Stimulated activated CD4-positive, alpha-beta T cell treated with anti-CD3 and anti-CD28 coated beads, Interleukin-15, amount 100 ng/mL, for 24 hours (primary cell): ENCODE results near the gene OR1K1.
"Not testable (repeated sequence)": the region's sequence is repeated elsewhere in the genome, so short reads cannot be mapped to it uniquely, and the experiment has no call there.

Experiments
- DNase-seq: peaks from one replicate; pipeline ENCODE4 v3.0.0-alpha.2; 2020

OR1K1 gene, protein sequence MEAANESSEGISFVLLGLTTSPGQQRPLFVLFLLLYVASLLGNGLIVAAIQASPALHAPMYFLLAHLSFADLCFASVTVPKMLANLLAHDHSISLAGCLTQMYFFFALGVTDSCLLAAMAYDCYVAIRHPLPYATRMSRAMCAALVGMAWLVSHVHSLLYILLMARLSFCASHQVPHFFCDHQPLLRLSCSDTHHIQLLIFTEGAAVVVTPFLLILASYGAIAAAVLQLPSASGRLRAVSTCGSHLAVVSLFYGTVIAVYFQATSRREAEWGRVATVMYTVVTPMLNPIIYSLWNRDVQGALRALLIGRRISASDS

DNA sequence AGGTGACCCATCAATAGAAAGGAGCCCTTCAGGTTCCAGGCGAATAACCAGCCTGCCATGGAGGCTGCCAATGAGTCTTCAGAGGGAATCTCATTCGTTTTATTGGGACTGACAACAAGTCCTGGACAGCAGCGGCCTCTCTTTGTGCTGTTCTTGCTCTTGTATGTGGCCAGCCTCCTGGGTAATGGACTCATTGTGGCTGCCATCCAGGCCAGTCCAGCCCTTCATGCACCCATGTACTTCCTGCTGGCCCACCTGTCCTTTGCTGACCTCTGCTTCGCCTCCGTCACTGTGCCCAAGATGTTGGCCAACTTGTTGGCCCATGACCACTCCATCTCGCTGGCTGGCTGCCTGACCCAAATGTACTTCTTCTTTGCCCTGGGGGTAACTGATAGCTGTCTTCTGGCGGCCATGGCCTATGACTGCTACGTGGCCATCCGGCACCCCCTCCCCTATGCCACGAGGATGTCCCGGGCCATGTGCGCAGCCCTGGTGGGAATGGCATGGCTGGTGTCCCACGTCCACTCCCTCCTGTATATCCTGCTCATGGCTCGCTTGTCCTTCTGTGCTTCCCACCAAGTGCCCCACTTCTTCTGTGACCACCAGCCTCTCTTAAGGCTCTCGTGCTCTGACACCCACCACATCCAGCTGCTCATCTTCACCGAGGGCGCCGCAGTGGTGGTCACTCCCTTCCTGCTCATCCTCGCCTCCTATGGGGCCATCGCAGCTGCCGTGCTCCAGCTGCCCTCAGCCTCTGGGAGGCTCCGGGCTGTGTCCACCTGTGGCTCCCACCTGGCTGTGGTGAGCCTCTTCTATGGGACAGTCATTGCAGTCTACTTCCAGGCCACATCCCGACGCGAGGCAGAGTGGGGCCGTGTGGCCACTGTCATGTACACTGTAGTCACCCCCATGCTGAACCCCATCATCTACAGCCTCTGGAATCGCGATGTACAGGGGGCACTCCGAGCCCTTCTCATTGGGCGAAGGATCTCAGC lies at the start of gene OR1K1:
OR1K1 (plus strand) TSS at position 58 of the 995 bp plus-strand sequence; CDS start at position 58, 0 bp downstream.
- no peak for DNase-seq

DNA sequence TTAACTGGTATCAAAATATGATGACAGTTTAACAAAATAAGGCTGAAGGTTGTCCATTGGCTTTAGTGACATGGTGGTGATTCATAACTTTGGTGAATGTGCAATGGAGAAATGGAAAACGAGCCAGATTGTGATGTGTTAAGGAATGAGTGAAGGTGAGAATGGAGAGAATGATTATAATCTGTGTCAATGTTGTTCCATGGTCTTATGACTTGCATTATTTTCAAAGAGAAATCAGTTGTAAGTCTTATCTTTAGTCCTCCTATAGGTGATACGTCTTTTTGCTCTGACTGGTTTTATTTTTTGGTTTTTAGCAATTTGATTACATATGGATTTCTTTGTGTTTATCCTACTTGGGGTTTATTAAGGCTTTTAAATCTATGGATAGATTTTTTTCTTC lies 45.1 kb upstream of the OR1K1 start:
- no peak for DNase-seq

DNA sequence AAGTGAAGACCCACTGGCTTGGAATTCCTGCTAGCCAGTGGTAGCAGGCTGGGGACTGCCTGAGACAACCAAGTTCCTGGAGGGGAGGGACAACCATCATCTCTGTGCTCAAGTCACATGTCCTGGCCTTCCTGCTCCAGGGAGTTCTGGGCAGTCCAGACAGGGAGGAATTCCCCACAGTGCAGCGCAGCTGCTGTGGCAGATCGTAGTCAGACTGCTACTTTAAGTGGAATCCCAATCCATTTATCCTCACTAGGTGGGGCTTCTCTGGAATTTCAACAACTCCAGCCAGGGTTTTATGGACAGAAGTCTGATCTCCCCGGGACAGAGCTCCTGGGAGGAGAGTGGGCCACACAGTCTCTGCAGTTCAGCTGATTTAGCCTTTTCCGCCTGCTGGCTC lies 32.1 kb upstream of the OR1K1 start:
- no peak for DNase-seq

DNA sequence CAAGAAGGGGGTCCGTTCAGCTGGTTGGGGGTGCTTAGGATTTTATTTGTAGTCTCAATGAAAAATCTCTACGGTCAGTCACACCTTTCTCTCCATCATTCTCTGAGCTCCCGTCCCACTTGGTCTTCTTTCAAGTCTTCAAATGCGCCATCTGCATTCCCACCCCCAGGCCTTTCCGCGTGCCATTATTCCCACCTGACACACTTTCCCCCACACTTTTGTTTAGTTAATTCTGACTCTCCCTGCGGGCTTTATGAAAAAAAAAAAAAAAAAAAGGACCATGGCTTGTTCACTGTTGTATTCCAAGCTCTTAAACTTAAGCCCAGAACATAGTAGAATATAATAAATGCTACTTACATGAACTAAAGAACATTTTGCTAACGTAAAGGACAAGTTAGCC lies 22.9 kb upstream of the OR1K1 start:
- DNase-seq = no peak

DNA sequence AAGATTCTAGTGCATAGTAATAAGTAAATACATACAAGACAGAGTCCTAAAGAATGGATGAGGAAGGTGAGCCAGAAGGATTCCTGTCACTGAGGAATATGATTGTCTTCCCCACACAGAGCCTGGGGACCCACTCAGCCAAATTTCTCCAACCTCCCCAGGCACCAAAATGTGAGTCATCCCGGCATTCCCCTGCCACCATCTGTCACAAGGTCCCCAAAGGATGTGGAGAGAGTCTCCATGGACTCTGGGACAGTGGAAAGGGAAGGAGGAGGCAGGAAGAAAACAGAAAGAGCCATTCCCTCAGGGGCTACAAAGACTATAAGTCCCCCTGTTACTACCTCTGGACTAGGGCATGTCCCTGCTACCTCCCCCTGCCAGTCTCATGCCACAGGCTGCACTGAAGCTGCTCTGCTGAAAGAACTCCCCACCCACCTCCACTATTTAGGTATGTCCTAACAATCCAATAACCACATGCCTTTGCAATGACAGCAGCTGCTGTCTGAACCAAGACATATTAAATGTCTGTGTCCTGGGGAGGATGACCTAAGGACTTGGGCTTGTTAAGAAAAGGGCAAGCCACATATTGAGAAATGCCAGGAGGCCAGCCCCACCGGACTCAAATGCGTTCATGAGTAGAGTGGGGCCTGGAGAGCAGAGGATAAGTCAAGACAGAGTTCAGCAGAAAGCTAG lies 21.8 kb upstream of the OR1K1 start:
- DNase-seq = no peak

DNA sequence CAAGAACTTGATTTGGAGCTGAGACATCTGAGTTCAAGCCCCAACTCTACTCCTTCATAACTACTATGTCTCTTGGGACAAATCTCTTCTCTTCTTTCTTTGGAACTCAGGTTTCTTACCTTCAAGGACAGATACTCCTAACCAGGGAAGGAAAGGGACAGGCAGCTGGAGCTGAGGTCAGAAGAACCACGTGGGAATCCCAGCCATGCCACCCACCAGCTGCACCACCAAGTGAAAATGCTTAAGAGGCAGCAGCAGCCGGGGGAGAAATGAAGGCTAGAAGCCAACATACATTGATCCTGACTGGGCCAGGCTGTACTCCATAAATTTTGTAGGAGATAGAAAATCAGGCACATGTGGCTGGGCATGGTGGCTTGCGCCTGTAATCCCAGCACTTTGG lies 20.7 kb upstream of the OR1K1 start:
- DNase-seq = no peak

DNA sequence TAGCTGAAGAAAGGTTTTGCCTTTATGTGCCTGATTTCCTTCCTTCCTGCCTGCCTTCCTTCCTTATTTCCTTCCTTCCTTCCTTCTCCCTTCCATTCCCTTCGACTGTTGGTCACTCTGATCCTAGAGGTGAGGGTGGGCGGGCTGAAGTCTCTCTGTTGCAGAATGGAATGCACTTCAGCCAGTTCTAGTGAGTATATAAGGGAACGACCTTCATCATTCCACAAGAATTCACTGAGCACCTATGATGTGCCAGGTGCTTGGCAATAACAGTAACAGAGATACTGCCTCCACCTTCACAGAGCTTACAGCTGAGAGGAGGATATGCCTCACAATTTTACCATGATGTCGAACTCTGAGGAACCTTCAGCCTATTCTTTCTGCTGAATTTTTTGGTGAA lies 19.9 kb upstream of the OR1K1 start:
- no peak for DNase-seq

DNA sequence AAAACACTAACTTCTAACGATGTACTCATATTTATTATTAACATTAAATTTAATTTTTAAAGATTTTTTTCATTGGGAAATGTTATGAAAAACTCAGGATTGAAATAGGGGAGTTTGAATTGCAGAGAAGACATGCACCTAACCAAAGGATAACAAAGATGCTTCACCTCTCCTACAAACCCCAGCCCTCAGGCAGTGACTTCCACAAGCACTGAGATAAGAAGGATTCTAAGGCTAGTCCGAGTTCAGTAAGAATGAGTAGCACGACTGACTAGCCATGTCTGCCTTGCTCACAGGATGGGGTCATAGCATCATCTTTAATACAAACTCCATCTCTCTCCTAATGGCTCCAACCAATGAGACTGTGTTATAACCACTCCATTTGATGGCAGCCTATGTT lies 18.3 kb upstream of the OR1K1 start:
- DNase-seq = no peak

DNA sequence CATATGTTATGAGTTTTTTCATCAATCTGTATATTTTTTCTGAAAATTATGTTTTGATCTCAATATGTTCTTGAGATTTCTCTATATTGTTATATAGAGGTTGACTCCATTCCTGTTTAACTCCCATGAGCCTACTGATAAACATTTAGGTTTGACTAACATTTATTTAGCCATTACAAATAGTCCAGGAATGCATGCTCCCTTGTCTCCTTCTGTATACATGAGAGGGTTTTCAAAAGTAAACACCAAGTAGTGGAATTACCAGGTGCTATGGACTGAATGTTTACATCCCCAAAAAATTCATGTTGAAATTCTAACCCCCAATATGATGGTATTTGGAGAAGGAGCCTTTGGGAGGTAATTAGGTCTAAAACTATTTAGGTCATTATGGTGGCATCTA lies 14.7 kb upstream of the OR1K1 start:
- no peak for DNase-seq

DNA sequence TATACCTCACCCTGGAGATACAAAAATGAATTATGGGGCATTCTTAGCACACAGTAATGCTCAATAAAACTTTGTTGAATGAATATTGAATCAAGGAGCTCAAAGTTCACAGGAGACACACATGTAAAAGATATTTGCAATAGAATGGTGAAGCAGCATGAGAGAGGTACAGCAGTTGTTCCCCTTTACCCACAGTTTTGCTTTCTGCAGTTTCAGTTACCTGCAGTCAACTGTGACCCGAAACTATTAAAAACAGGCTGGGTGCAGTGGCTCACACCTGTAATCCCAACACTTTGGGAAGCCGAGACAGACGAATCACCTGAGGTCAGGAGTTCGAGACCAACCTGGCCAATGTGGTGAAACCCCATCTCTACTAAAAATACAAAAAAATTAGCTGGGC lies 13.6 kb upstream of the OR1K1 start:
- no peak for DNase-seq

DNA sequence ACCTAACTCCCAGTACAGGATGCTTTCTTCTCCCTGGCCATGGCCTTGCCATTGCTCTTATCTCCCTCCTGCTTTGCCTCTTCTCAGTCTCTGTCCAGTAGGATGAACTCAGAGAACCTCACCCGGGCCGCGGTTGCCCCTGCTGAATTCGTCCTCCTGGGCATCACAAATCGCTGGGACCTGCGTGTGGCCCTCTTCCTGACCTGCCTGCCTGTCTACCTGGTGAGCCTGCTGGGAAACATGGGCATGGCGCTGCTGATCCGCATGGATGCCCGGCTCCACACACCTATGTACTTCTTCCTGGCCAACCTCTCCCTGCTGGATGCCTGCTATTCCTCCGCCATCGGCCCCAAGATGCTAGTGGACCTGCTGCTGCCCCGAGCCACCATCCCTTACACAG lies 11.1 kb upstream of the OR1K1 start, which contains the start of gene OR5C1:
OR5C1 (plus strand) TSS at position 103 of the 400 bp plus-strand sequence; CDS start at position 103, 0 bp downstream.
- DNase-seq = no peak

DNA sequence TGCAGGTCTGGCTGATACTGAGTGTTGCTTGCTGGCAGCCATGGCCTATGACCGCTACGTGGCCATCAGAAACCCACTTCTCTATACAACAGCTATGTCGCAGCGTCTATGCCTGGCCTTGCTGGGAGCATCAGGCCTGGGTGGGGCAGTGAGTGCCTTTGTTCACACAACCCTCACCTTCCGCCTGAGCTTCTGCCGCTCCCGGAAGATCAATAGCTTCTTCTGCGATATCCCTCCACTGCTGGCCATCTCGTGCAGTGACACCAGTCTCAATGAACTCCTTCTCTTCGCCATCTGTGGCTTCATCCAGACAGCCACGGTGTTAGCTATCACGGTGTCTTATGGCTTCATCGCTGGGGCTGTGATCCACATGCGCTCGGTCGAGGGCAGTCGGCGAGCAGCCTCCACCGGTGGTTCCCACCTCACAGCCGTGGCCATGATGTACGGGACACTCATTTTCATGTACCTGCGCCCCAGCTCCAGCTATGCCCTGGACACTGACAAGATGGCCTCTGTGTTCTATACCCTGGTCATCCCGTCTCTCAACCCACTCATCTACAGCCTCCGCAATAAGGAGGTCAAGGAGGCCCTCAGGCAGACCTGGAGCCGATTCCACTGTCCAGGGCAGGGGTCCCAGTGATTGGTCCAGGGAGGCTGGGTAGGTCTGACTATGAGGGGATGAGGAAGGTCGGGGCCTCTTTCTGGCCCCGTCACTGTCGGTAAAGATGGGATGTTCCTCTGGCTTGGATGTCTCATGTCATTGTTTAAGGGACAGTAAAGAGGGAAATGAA lies 10.5 kb upstream of the OR1K1 start:
- no peak for DNase-seq

DNA sequence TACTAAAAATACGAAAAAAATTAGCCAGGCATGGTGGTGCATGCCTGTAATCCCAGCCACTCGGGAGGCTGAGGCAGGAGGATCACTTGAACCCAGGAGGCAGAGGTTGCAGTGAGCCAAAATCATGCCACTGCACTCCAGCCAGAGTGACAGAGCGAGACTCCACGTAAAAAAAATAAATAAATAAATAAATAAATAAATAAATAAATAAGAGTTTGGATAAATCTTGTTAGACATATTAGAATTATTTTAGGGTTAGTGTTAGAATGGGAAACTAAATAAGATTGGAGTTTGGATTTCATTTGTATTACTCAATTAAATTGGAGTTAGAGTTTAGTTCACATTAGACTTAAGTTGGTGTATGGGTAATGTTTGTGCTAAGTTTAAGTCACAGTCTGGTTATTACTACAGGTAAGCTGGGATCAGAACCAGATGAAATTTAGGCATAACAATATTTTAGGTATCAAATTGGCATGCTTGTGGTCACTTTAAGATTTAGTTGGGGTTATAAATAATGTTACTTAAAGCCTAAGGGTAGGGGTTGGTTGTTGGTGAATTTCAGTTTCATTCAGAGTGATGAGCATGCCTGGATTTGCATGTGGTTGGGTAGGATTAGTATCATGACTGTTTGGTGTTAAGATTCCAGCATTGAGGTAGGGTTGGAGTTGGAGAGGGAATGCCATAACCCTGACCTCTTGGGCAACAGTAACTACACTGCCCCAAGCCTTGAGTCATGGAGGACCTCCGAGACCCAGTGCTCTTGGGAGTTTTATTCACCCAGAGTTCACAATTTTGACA lies 7.9 kb upstream of the OR1K1 start:
- DNase-seq = no peak

DNA sequence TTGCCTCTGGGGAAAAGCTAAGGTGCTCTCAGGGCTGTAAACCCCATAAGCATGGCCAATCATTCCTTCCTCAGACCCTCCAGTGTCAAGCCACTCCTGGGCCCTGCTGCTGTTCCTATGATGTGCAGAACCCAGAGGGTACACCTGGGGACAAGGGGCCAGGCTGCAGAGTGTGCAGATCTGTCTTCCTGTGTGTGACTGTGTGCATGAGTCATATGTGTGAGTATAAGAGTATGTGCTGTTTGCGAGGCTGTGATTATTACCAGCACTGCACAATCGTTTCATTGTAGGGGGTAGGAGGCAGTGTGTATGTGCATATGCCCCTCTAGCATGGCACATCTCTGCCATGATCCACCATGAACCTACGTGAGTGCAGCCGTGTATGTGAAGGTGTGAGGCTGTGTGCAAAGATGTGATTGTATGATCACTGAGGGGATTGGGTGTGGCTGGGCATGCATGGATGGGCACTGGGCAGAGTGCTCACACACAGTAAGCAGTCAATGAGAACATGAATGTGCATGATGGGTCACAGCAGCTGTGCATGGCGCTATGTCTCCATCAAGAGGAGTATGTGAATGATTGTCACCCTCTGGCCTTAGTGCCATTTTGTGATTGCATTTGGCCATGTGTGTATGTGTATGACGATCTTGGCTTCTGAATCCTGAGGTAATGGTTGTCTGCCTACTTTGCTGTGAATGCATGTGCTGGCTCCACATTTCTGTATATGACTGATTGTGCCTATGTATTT lies 2.4 kb upstream of the OR1K1 start:
- DNase-seq = no peak

DNA sequence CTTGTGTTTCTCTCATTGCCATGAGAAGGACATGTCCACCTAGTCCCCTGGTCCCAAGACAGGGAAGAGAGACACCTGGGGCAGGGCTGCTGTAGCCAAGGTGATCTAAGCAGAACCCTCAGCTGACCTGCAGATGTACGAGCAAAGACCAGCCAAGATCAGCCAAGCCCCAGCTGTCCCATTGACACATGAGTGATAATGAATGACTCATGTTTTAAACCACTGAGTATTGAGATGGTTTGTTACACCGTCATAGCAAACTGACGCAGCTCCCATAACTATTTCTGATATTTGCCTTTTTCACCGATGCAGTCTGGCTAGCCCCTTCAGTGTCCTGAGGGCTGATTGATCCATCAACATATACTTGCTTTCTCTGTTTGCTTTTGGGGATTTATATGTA lies 6.7 kb downstream of the OR1K1 start:
- DNase-seq = peak; percentile 21

DNA sequence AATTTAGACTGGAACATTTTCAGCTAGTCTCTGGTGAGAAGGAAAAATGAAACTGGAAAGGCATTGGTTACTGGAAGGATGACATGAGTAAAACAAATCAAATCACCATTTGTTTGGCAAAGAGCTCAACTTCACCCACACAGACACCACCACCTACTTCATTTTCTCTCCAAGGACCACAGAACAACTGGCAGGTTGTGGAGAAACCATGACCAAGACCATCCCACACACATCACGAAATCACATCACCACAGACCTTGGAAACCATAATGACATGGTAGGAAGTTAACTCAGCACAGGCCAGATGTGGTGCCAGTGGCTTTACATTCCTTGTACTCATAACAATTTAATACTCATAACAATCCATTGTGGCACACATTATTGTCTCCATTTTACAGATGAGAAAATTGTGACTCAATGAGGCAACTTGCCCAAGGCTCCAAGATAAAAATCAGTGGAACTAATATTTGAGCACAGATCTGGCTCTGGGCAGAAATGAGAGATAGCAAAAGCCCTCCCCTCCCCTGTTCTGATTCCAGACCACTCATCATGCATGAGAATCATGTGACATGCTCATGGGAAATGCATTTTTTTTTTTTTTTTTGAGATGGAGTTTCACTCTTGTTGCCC lies 7.5 kb downstream of the OR1K1 start:
- peak; percentile 73 for DNase-seq

DNA sequence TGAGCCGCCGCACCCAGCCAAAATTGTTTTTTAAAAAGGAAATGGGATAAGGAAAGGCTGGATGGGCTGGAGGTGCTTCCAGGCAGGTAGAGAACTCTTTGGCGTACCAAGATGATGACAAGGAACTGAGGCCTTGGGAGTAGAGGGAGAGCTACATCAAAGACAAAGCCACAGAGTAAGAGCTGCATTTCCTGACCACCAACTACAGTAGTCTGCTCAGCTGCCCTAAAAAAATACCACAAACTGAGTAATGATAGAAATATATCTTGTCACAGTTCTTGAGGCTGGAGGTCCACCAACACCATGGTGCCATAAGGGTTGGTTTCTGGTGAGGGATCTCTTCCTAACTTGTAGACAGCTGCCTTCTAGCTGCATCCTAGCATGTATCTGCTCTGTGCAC lies 8.2 kb downstream of the OR1K1 start:
- DNase-seq = no peak

DNA sequence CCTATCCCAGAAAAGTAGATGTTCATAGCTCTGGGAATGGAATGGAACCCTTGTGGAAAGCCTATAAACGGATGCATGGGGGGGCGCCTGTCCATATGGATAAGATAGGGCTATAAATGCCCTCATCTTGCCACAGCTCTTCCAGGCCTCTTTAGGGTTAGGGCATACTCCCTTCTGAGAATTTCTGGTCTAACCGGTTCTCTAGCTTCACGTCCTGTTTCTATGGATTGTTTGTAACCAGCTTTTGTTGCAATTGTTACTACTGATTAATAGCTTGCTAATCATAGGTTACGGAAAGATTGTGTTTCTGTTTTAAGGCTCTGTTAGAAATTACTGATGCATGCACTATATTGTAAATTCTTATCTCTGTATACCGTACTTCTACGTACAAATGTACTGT lies 9.3 kb downstream of the OR1K1 start:
- not testable (repeated sequence) for DNase-seq

DNA sequence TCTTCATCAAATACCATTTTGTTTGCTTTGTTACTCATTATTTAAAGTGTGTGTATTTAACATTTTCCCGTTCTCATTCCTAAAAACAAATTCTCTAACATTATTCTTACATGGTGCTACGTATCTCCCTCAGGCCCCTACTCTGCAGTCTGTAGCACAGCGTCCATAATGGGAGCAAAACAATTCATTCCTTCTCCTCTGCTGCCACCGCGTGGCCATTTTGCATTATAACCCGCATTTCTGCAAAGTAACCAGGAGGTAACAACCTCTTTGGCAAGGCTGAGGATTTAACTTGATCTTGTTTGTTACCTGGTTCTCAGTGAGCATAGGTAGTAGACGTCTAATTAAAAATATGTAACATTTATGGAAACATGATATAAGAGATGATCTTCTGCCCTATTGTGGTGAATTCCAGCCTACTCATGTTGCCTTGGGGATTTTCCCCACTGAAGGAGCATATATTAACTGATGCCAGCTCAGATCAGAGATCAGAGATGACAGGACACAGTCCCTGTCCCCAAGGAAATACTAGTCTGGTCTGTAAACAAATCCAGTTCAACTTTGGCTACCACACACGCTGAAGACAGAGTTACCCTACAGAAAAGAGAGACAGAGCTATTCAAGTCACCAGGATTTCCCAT lies 10.5 kb downstream of the OR1K1 start:
- DNase-seq = peak; percentile 76

DNA sequence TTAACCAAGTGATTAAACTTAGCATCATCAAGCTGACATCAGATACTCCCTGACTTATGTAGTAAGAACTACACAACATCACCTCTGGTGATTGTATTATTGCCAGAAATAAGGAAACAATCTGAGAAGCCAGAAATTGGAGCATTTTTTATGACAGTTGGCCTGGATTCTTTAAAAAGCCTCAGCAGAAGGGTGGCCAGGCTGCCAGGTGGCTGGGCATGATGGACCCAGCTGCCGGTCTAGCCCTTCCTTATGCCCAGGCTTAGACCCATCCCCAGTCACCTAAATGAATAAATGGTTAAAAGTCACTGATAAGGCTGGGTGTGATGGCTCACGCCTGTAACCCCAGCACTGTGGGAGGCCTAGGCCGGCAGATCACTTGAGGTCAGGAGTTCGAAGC lies 12.8 kb downstream of the OR1K1 start:
- DNase-seq = no peak
